Memory B cell (primary cell): ENCODE measurements around the gene SELENOP.
"Not testable (repeated sequence)": the region's sequence is repeated elsewhere in the genome, so short reads cannot be mapped to it uniquely, and the experiment has no call there.

Source experiments
- ATAC-seq: fragments of 150-1000 bp; cut with Tn5 transposase; 2 replicates; pipeline ENCODE4 v1.10.0; 2021; ENCODE audit warnings: low read depth, mild to moderate bottlenecking, moderate library complexity
- DNase-seq, 2 donors: peaks; one replicate each; pipeline ENCODE4 v3.0.0; 2022; ENCODE audit warnings: low spot score in 2 of 2
- H3K27ac Mint-ChIP-seq: one replicate; pipeline ENCODE4 v1.8.0; 2022; ENCODE audit warnings: mild to moderate bottlenecking, moderate library complexity, mixed read lengths
- H3K27me3 Mint-ChIP-seq: one replicate; pipeline ENCODE4 v1.8.0; 2022; ENCODE audit warnings: mixed read lengths
- H3K36me3 Mint-ChIP-seq: one replicate; pipeline ENCODE4 v1.8.0; 2022; ENCODE audit warnings: mild to moderate bottlenecking, mixed read lengths
- H3K4me1 Mint-ChIP-seq: one replicate; pipeline ENCODE4 v1.8.0; 2022; ENCODE audit warnings: mixed read lengths
- H3K4me3 Mint-ChIP-seq: one replicate; pipeline ENCODE4 v1.8.0; 2022; ENCODE audit warnings: mild to moderate bottlenecking, moderate library complexity, mixed read lengths
- H3K9me3 Mint-ChIP-seq: one replicate; pipeline ENCODE4 v1.8.0; 2022; ENCODE audit warnings: mixed read lengths

SELENOP gene, protein sequence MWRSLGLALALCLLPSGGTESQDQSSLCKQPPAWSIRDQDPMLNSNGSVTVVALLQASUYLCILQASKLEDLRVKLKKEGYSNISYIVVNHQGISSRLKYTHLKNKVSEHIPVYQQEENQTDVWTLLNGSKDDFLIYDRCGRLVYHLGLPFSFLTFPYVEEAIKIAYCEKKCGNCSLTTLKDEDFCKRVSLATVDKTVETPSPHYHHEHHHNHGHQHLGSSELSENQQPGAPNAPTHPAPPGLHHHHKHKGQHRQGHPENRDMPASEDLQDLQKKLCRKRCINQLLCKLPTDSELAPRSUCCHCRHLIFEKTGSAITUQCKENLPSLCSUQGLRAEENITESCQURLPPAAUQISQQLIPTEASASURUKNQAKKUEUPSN

DNA sequence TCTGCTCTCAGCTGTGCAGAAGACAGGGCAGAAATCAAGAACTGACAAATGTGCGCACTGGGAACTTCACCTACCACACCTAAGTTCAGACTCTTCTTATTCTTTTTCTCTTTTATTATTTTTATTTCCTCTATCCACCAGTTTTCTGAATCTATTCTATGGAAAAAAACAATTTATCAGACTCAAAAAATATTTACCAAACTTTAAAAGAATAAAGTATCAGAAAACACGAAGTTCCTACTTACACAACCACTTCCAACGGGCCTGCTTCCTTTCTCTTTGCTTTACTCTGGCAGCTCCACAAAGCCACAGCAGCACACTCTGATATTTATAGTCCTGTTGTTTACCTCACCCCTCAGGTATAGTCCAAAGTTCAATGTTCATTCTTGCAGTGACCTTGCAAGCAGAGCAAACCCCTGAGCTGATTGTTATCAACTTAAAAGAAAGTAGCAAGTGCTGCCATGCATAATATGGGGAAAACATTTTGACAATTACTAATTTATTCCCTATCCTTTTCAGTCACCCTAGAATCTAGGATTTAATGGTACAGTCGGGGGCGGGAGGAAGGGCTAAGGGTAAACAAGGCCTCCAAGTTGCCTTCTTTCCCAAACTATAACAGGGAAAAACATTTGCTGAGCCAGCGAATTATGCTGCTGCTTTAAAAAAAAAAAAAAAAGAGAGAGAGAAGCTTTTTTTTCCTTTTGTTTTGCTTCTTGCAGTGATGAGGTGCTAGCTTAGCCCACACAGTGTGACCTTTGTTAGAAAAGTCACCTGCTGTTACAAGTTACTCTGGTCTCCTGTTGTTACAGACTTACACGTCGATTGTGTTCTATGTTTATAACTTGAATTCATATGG is at the start of gene SELENOP:
TSS of gene SELENOP (minus strand) at position 302 of the 856 bp plus-strand sequence. CDS start 3,539 bp downstream, outside the sequence.
- Mint-ChIP-seq H3K27me3 (no peaks in the 10 kb centered on the region), H3K4me3 (no peak within 1 kb of the TSS), H3K36me3 (no peaks in the 10 kb centered on the region), H3K27ac (no peak within 1 kb of the TSS), H3K9me3 (no peaks in the 10 kb centered on the region), H3K4me1 (no peaks in the 10 kb centered on the region)
- no peak for ATAC-seq
- no peak for DNase-seq

DNA sequence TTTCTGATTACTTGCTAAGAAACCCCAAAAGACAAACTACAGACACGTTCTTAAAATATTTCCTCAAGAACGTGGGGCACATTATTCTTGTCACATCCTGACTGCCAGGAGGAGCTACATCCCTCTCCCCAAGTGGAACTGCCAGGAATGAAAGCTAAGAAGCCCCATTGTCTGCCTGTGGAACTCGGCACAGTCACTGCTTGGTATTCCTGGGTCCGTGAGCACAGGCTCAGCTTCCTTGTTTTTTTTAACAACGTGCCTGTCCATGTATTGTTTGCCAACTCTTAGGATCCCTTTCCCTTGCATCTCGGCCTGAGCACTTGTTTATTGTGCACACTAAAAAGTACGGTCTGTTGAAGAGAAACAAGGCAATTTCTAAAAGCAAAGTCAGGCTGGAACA is 47.0 kb upstream of the SELENOP start:
- H3K36me3 Mint-ChIP-seq, result peaks cover 2% of the 10 kb centered on the region
- H3K27me3 Mint-ChIP-seq, result peaks cover 12% of the 10 kb centered on the region
- H3K4me3 Mint-ChIP-seq, result no peak overlapping the region
- peaks cover 2% of the 10 kb centered on the region for H3K9me3 Mint-ChIP-seq
- H3K4me1 Mint-ChIP-seq, result no peaks in the 10 kb centered on the region
- ATAC-seq (no peak), DNase-seq (no peak)
- no peak overlapping the region for H3K27ac Mint-ChIP-seq

DNA sequence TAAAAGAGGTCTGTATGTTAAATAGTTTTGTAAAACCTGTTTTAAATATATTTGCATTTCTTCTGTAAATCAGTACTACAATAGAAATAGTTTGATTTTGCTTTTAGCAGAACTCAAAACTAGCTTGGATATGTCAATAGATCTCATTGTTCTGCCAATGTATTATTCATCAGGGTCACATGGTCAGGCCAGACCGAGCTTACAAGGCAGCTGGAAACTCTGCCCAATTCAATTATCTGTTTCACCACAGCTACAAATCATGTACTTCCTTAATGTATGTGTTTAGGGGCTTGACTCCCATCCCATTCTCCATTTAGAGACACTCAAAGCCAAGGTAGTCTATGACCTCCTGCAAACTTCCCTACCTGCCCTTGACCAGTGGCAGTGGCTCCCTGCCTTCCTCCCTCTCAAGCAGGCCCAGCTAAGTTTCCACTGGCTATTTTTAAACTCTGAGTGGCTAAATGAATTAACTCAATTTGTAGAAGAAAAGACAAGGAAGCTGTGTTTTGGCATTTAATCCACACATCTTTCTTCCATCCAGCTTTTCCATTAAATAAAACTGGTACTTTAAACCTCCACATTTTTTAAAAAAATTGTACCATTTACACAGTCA is 46.4 kb upstream of the SELENOP start:
- peaks cover 12% of the 10 kb centered on the region for H3K27me3 Mint-ChIP-seq
- peaks cover 2% of the 10 kb centered on the region for H3K9me3 Mint-ChIP-seq
- no peak overlapping the region for H3K27ac Mint-ChIP-seq
- ATAC-seq (no peak), DNase-seq (no peak)
- H3K4me1 Mint-ChIP-seq, result no peaks in the 10 kb centered on the region
- no peak overlapping the region for H3K4me3 Mint-ChIP-seq
- H3K36me3 Mint-ChIP-seq, result peaks cover 2% of the 10 kb centered on the region

DNA sequence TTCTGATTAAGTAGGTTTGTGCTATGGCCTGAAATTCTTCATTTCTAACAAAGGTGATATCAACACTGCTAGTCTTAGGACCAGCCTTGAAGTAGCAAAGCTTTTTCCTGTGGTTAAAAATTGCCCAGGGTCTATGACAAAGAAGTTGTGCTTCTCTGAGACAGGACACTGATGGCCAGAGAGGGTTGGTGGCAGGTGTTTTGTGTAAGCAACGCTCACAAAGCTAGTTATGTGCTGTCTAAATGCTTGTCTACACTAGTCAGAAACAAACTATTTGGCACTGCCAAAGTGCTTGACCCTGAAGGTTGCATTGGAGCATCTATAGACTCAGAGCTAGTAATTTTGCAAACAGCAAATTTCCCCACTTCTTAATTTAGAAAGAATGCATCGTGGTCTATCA is 44.1 kb upstream of the SELENOP start:
- H3K9me3 Mint-ChIP-seq, result no peaks in the 10 kb centered on the region
- peaks cover 8% of the 10 kb centered on the region for H3K27me3 Mint-ChIP-seq
- no peaks in the 10 kb centered on the region for H3K4me1 Mint-ChIP-seq
- H3K4me3 Mint-ChIP-seq, result no peak overlapping the region
- no peaks in the 10 kb centered on the region for H3K36me3 Mint-ChIP-seq
- no peak overlapping the region for H3K27ac Mint-ChIP-seq
- ATAC-seq, result no peak
- no peak for DNase-seq

DNA sequence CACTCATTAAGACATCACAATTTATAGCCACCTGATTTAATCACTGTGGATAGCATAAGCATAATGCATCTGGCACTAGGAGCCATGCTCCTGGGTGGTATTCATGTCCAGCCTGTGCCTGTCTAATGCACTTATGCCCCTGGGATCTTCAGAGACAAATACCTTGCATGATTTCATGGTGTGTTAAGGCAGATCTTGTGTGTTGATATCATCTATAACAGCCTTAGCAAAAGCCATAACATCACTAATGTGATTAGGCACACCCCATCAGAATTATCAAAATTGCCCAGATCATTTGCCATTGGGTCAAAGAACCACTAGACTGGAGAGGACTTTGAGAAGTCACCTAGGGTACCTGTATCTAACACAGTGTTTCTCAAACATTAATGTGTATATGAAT is 43.7 kb upstream of the SELENOP start:
- H3K27ac Mint-ChIP-seq, result no peak overlapping the region
- H3K4me3 Mint-ChIP-seq, result no peak overlapping the region
- no peak for ATAC-seq
- no peaks in the 10 kb centered on the region for H3K9me3 Mint-ChIP-seq
- no peaks in the 10 kb centered on the region for H3K36me3 Mint-ChIP-seq
- no peak for DNase-seq
- H3K27me3 Mint-ChIP-seq, result peaks cover 5% of the 10 kb centered on the region
- H3K4me1 Mint-ChIP-seq, result no peaks in the 10 kb centered on the region

DNA sequence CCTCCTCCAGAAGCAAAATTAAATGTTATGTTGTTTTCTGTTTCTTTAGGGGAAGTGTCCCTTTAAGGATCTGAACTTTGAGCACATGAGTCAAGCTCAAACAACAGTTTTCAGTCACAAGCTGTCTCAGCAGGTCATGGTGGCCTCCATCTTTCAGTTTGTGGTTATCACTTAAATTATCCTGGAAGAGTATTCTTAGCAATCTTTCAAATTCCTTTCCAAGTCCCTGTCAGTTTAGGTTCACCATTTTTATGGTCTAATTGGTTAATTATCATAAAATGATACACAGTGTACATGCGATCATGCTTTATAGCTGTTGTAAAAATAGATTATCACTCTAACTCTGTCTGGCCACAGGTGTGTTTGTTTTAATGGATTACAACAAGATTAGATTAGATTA is 43.1 kb upstream of the SELENOP start:
- Mint-ChIP-seq H3K4me3 (no peak overlapping the region), H3K36me3 (no peaks in the 10 kb centered on the region), H3K4me1 (no peaks in the 10 kb centered on the region), H3K9me3 (no peaks in the 10 kb centered on the region), H3K27ac (no peak overlapping the region), H3K27me3 (peaks cover under 1% of the 10 kb centered on the region)
- no peak for ATAC-seq
- no peak for DNase-seq

DNA sequence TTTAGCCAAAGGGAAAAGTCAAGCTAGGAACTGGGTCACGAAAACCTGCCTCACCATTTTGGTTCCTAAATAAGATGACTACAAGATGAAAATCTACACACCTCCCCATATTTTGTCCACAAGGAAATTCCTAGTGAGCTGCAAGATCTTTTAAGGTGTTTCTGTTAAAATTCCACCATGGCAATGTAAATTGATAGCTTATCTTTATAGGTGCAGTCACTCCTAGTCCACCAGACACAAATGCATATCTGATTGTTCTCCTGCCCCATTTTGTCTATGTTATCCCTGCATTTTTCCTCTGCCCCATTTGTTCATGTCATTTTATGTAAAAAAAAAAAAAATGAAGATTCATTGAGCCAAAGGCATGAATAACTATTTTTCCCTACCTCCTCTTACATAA is 41.1 kb upstream of the SELENOP start:
- H3K4me3 Mint-ChIP-seq, result no peak overlapping the region
- DNase-seq, result no peak
- no peak overlapping the region for H3K27ac Mint-ChIP-seq
- H3K4me1 Mint-ChIP-seq, result no peaks in the 10 kb centered on the region
- ATAC-seq, result no peak
- H3K36me3 Mint-ChIP-seq, result no peaks in the 10 kb centered on the region
- H3K27me3 Mint-ChIP-seq, result peaks cover 2% of the 10 kb centered on the region
- no peaks in the 10 kb centered on the region for H3K9me3 Mint-ChIP-seq

DNA sequence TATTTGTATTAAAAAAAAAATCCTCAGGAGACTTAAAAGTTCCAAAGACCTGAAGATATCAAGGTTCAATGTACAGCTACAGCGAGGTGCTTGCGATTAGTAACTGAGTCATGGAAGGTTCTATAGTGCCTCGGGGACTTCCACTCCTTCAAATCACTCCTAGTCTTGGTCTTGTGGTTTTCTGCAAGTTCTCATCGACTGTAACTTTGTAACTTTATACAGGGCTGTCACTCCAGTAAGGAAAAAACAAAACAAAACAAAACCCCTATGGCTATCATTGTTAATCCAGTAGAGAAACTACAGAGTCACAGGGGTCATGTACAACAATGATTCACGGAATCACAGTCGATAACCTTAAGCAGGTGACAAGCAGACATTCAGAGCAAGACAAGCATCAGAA is 39.8 kb upstream of the SELENOP start:
- Mint-ChIP-seq H3K4me3 (no peak overlapping the region), H3K36me3 (no peaks in the 10 kb centered on the region), H3K9me3 (no peaks in the 10 kb centered on the region), H3K27ac (no peak overlapping the region), H3K27me3 (peaks cover 2% of the 10 kb centered on the region), H3K4me1 (no peaks in the 10 kb centered on the region)
- ATAC-seq (no peak), DNase-seq (no peak)

DNA sequence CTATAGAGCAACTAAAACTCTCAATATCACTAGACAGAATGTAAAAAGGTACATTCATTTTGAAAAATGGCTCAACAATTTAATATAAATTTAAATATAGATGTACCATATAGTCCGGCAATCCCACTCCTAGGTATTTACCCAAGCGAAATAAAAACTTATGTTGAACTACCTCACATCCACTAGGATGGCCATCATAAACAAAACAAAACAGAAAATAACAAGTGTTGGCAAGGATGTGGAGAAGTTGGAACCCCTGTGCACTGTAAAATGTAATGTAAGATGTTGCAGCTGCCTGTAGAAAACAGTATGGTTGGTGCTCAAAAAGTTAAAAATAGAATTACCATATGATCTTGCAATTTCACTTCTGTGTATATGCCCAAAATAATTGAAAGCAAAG is 36.9 kb upstream of the SELENOP start:
- no peak for DNase-seq
- Mint-ChIP-seq H3K4me3 (no peak overlapping the region), H3K9me3 (no peaks in the 10 kb centered on the region), H3K36me3 (no peaks in the 10 kb centered on the region), H3K27ac (no peak overlapping the region), H3K27me3 (peaks cover 2% of the 10 kb centered on the region), H3K4me1 (no peaks in the 10 kb centered on the region)
- ATAC-seq, result no peak

DNA sequence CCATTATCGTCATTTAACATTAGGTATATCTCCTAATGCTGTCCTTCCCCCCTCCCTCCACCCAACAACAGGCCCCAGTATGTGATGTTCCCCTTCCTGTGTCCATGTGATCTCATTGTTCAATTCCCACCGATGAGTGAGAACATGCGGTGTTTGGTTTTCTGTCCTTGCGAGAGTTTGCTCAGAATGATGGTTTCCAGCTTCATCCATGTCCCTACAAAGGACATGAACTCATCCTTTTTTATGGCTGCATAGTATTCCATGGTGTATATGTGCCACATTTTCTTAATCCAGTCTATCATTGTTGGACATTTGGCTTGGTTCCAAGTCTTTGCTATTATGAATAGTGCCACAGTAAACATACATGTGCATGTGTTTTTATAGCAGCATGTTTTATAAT is 32.7 kb upstream of the SELENOP start:
- not testable (repeated sequence) for H3K9me3 Mint-ChIP-seq, ATAC-seq, DNase-seq, H3K4me1 Mint-ChIP-seq, H3K27me3 Mint-ChIP-seq, H3K27ac Mint-ChIP-seq, H3K36me3 Mint-ChIP-seq, H3K4me3 Mint-ChIP-seq

DNA sequence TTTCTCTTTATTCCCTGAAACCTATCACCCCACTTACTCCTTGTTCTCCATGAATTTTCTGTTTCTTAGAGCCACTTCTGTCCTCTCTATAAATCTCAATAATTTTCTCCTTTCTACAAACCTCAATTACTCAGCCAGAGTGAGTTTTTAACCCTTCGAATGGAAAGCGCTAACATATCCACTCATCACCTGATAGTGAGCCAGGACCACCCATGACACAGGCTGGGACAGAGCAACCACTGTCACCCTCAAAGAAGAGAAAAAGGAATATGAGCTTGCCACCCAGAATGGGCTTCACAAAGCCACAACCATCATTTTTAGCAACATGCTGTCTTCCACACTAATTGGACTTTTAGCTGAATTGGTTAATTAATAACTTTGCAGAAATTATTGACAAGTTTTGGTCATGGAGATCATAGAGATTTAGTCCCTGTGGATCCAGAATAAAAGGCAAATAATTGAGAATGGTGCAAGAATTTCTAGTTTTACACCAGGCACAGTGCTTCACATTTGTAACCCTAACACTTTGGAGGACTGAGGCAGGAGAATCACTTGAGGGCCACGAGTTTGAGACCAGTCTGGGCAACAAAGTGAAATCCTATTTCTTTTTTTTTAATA is 32.1 kb upstream of the SELENOP start:
- Mint-ChIP-seq H3K27ac (no peak overlapping the region), H3K9me3 (no peaks in the 10 kb centered on the region), H3K4me3 (no peak overlapping the region), H3K27me3 (no peaks in the 10 kb centered on the region), H3K36me3 (no peaks in the 10 kb centered on the region), H3K4me1 (no peaks in the 10 kb centered on the region)
- ATAC-seq, result no peak
- no peak for DNase-seq

DNA sequence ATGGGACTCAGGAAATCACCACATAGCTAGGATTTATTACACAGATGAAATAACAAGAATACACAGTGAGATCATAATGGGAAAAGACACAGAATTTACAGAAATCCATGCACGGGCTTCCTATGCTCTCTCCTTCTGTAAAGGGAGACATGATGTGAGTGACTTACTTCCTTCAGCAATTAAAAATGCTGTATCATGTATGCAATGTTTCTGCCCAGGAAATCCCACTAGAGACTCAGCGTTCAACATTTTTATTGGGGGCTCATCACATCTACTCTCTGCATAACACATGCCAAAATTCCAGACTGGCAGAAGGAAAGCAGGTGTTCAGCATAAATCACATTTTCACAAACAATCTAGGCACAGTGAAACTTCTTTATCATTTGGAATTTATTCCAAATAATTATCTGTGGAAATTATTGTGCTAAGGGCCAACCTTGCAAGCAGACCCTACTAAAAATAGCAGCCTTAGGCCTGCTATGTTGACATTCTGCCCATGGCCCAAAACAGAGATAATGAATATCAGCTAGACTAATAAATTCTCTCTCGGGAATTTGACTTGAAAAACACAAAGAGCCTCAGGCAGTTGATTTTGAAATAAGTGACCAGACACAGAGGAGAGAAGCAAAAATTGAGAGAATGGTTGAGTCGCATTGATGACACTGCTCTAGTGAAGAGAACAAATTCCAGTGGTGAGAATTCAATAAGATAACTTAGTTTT is 31.4 kb upstream of the SELENOP start:
- no peak for ATAC-seq
- Mint-ChIP-seq H3K4me3 (no peak overlapping the region), H3K9me3 (no peaks in the 10 kb centered on the region), H3K4me1 (no peaks in the 10 kb centered on the region), H3K36me3 (no peaks in the 10 kb centered on the region), H3K27me3 (no peaks in the 10 kb centered on the region), H3K27ac (no peak overlapping the region)
- DNase-seq, result no peak

DNA sequence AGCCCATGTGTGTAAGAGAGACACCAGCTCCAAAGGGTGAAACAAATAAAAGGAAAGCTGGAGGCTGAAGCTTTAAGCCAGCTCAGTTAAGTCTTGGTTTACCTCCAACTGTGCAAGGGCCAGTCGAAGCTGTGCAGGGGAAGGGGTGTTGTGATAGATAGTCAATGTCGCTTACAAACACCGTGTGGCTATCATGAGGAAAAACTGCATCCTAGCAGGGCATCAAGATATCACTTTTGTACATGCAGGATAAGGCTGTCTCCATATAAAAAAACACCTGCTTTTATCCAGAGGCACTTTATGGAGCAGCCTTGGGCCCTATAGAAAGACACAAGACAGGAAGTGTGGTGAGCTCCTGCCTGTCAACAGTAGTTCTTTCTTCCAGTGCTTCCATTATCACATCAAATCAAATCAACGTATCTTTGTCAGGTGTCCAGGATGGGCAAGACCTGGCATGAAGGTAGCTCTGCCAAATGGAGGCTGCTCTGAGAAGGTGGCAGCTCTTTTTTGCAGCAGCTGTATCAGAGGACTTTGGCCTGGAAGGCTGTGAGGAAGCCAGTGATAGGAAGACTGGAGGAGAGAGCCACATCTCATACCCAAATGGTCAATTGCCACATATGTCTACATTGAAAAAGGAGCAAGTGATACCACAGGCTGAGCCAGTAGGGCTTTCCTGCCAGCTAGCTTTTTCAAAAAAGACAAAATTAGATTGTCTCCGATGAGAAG is 29.3 kb upstream of the SELENOP start:
- Mint-ChIP-seq H3K9me3 (no peaks in the 10 kb centered on the region), H3K27ac (no peak overlapping the region)

More for the DNA sequence above, 29.3 kb upstream of the SELENOP start:
- DNase-seq, result no peak
- H3K27me3 Mint-ChIP-seq, result no peaks in the 10 kb centered on the region
- H3K4me1 Mint-ChIP-seq, result no peaks in the 10 kb centered on the region
- no peak for ATAC-seq
- no peak overlapping the region for H3K4me3 Mint-ChIP-seq
- no peaks in the 10 kb centered on the region for H3K36me3 Mint-ChIP-seq
